ENCODE results near the gene COG6. TPM values are rescaled to one million over a fixed set of nuclear protein-coding genes. Genes with fewer than 3 reads are reported as not detected.
A peak's percentile ranks its signal among the peaks of the same experiment; 100 is the strongest.

COG6 gene
- total and polyA plus RNA-seq, 2 of the 13 experiments (the other 11 are each of a cell fraction or from before 2014, with no cell fraction given) = 23.5 to 26.1 TPM

- TF ChIP-seq ZNF788 (CRISPR knock-in tag; IDR thresholded peaks at IDR 0.05; ENCODE audit: borderline replicate concordance) = peak; percentile 70; the same call in 1 of the 2 replicates
- TF ChIP-seq ZMAT3 (CRISPR knock-in tag; conservative IDR thresholded peaks at IDR 0.05) = 0 out of 2 replicates have a peak, but pooled peaks have one; percentile 47
- 0 out of 2 replicates have a peak, but pooled peaks have one; percentile 58 for TF ChIP-seq ZNF160 (CRISPR knock-in tag; IDR thresholded peaks at IDR 0.05)
- TF ChIP-seq NR3C1 (CRISPR knock-in tag; IDR thresholded peaks at IDR 0.05) = no peak
- no peak for TF ChIP-seq ZC3H4 (CRISPR knock-in tag; IDR thresholded peaks at IDR 0.05; ENCODE audit: borderline replicate concordance)
- TF ChIP-seq ZFP90 (CRISPR knock-in tag; IDR thresholded peaks at IDR 0.05; ENCODE audit: borderline replicate concordance) = 0 out of 2 replicates have a peak, but pooled peaks have one; percentile 67
- no peak for TF ChIP-seq ZNF839 (CRISPR knock-in tag; IDR thresholded peaks at IDR 0.05; ENCODE audit: borderline replicate concordance)
- no peak for TF ChIP-seq MBNL3 (CRISPR knock-in tag; conservative IDR thresholded peaks at IDR 0.05)
- no peak for TF ChIP-seq ZNF446 (CRISPR knock-in tag; IDR thresholded peaks at IDR 0.05)
- no peak for TF ChIP-seq ELF4 (CRISPR knock-in tag; IDR thresholded peaks at IDR 0.05; ENCODE audit: borderline replicate concordance)
- TF ChIP-seq, protein P1, sequence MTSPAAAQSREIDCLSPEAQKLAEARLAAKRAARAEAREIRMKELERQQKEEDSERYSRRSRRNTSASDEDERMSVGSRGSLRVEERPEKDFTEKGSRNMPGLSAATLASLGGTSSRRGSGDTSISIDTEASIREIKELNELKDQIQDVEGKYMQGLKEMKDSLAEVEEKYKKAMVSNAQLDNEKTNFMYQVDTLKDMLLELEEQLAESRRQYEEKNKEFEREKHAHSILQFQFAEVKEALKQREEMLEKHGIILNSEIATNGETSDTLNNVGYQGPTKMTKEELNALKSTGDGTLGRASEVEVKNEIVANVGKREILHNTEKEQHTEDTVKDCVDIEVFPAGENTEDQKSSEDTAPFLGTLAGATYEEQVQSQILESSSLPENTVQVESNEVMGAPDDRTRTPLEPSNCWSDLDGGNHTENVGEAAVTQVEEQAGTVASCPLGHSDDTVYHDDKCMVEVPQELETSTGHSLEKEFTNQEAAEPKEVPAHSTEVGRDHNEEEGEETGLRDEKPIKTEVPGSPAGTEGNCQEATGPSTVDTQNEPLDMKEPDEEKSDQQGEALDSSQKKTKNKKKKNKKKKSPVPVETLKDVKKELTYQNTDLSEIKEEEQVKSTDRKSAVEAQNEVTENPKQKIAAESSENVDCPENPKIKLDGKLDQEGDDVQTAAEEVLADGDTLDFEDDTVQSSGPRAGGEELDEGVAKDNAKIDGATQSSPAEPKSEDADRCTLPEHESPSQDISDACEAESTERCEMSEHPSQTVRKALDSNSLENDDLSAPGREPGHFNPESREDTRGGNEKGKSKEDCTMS (CRISPR knock-in tag; conservative IDR thresholded peaks at IDR 0.05) = no peak
- no peak for TF ChIP-seq ZNF281 (CRISPR knock-in tag; IDR thresholded peaks at IDR 0.05; ENCODE audit: borderline replicate concordance)
- peak; percentile 67 for TF ChIP-seq NR2C2 (CRISPR knock-in tag; IDR thresholded peaks at IDR 0.05; ENCODE audit: borderline replicate concordance)
- TF ChIP-seq HMGA1 (CRISPR knock-in tag; conservative IDR thresholded peaks at IDR 0.05) = no peak
- TF ChIP-seq EEA1 (CRISPR knock-in tag; IDR thresholded peaks at IDR 0.05; ENCODE audit: borderline replicate concordance) = peak; percentile 78; the same call in 1 of the 2 replicates
- peak; percentile 45 for TF ChIP-seq CBX1 (IDR thresholded peaks at IDR 0.05; ENCODE audit: low read depth)
- no peak for TF ChIP-seq ZNF512B (CRISPR knock-in tag; IDR thresholded peaks at IDR 0.05; ENCODE audit: borderline replicate concordance)
- TF ChIP-seq ZNF317 (CRISPR knock-in tag; IDR thresholded peaks at IDR 0.05) = 0 out of 2 replicates have a peak, but pooled peaks have one; percentile 44
- TF ChIP-seq, protein P2, sequence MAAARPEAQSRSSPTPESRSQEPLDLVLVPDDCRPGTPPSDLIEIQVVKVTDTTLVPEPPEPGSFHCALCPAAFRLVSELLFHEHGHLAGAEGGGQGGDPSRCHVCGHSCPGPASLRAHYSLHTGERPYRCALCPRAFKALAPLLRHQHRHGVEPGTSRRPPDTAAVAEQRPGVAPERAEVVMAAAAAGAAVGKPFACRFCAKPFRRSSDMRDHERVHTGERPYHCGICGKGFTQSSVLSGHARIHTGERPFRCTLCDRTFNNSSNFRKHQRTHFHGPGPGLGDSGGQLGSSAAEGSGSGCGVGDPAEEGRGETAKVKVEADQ (CRISPR knock-in tag; IDR thresholded peaks at IDR 0.05; ENCODE audit: borderline replicate concordance) = peak; percentile 65; the same call in 1 of the 2 replicates
These were observed at the start of gene COG6 (continued) for GRCh38 chr13:39655569-39656324.

Measured in HepG2 (cell line).